ENCODE results near the gene GNAZ.

DNA sequence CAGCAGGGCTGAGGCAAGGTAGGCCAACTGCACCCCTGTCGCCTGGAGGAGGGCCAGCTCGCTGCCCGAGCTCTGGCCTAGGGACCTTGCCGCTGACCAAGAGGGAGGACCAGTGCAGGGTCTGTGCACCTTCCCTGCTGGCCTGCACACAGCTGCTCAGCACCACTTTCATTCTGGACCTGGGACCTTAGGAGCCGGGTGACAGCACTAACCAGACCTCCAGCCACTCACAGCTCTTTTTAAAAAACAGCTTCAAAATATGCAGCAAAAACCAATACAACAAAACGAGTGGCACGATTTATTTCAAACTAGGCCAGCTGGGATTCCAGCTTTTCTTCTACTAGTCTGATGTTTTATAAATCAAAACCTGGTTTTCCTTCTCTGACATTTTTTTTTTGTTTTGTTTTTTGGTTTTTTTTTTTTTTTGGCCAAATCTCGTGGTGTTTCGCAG is 53.5 kb downstream of the GNAZ start:
- TF ChIP-seq EZH2 (IDR thresholded peaks at IDR 0.05; ENCODE audit: borderline replicate concordance, insufficient read depth, low read depth, low read length, poor library complexity, severe bottlenecking) (no peak), CTCF (IDR thresholded peaks at IDR 0.05) (no peak)

All from B cell (primary cell).